ENCODE results near the gene CACNB3. TPM values are rescaled to one million over a fixed set of nuclear protein-coding genes. Genes with fewer than 3 reads are reported as not detected.

The CACNB3 gene
- total RNA-seq, 1 donor from 2014 or later: 25.0 TPM

- Histone ChIP-seq H3K36me3 (no peaks in the 10 kb centered on the region), H3K4me3 (no peak overlapping the region), H3K27ac (no peak overlapping the region), H3K27me3 (no peaks in the 10 kb centered on the region), H2AFZ (replicated peaks) (no peak overlapping the region), H4K20me1 (ENCODE audit: low read depth) (no peaks in the 10 kb centered on the region), H3K4me2 (no peak overlapping the region), H3K79me2 (ENCODE audit: low read depth) (no peaks in the 10 kb centered on the region), H3K4me1 (no peaks in the 10 kb centered on the region), H3K9me3 (ENCODE audit: low read depth) (no peaks in the 10 kb centered on the region), H3K9ac (no peak overlapping the region), H3F3A (ENCODE audit: low read depth) (peaks cover 6% of the 10 kb centered on the region)
- TF ChIP-seq EZH2phosphoT487 (IDR thresholded peaks at IDR 0.05) (no peak), EZH2 (IDR thresholded peaks at IDR 0.05) (no peak), CTCF (IDR thresholded peaks at IDR 0.05) (no peak)
- peak overlapping the region; percentile 8 for H3K4me3 Mint-ChIP-seq
- no peaks in the 10 kb centered on the region for H3K9me3 Mint-ChIP-seq
- H3K4me1 Mint-ChIP-seq: peaks cover 24% of the 10 kb centered on the region
- no peak overlapping the region for H3K27ac Mint-ChIP-seq
- H3K27me3 Mint-ChIP-seq (ENCODE audit: insufficient read depth, low read depth): peaks cover 10% of the 10 kb centered on the region
- DNase-seq (ENCODE audit: low spot score): no peak
- no peaks in the 10 kb centered on the region for H3K36me3 Mint-ChIP-seq
Observed at GRCh38 chr12:48794870-48795269, 23.4 kb upstream of the CACNB3 start.

- H3K9me3 Mint-ChIP-seq: no peaks in the 10 kb centered on the region
- Histone ChIP-seq H3K36me3 (no peaks in the 10 kb centered on the region), H3K9me3 (ENCODE audit: low read depth) (no peaks in the 10 kb centered on the region), H3K27ac (no peak overlapping the region), H3K27me3 (no peaks in the 10 kb centered on the region), H3K4me2 (no peak overlapping the region), H3K4me1 (no peaks in the 10 kb centered on the region), H3F3A (ENCODE audit: low read depth) (no peaks in the 10 kb centered on the region), H3K9ac (no peak overlapping the region), H2AFZ (replicated peaks) (peak overlapping the region; percentile 22), H3K4me3 (no peak overlapping the region), H3K79me2 (ENCODE audit: low read depth) (no peaks in the 10 kb centered on the region), H4K20me1 (ENCODE audit: low read depth) (no peaks in the 10 kb centered on the region)
- H3K27me3 Mint-ChIP-seq (ENCODE audit: insufficient read depth, low read depth): peaks cover 10% of the 10 kb centered on the region
- peak; percentile 84 for DNase-seq (ENCODE audit: low spot score)
- TF ChIP-seq CTCF (IDR thresholded peaks at IDR 0.05): peak; percentile 97
- TF ChIP-seq EZH2phosphoT487 (IDR thresholded peaks at IDR 0.05): no peak
- no peak for TF ChIP-seq EZH2 (IDR thresholded peaks at IDR 0.05)
- no peaks in the 10 kb centered on the region for H3K36me3 Mint-ChIP-seq
- no peak overlapping the region for H3K4me3 Mint-ChIP-seq
- H3K27ac Mint-ChIP-seq: peak overlapping the region; percentile 53
- peaks cover 17% of the 10 kb centered on the region for H3K4me1 Mint-ChIP-seq
Observed at GRCh38 chr12:48795550-48796455, 22.5 kb upstream of the CACNB3 start.

DNA sequence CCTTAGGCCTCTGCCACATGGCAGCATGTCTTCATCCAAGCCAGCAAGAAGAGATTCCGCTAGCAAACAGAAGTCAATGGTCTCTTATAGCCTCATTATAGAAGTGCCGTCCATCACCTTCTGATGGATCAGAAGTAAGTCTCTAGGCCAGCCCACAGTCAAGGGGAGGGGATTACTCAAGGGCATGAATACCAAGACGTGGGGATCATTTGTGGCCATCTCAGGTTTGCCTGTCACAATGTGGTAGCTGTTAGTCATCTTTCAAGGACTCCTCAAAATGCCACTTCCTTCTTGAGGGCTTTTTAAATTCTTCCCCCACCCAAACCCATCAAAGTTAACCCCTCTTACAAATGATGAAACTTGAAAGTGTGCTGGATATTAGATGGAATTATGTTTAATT, 21.3 kb upstream of the CACNB3 start:
- Histone ChIP-seq H3K4me3 (no peak overlapping the region), H3F3A (ENCODE audit: low read depth) (no peaks in the 10 kb centered on the region), H2AFZ (replicated peaks) (no peak overlapping the region), H3K36me3 (no peaks in the 10 kb centered on the region), H3K27me3 (no peaks in the 10 kb centered on the region), H3K9me3 (ENCODE audit: low read depth) (no peaks in the 10 kb centered on the region), H3K4me1 (no peaks in the 10 kb centered on the region), H3K4me2 (no peak overlapping the region), H3K9ac (no peak overlapping the region), H3K27ac (no peak overlapping the region), H4K20me1 (ENCODE audit: low read depth) (no peaks in the 10 kb centered on the region), H3K79me2 (ENCODE audit: low read depth) (no peaks in the 10 kb centered on the region)
- Mint-ChIP-seq H3K4me3 (no peak overlapping the region), H3K27me3 (ENCODE audit: insufficient read depth, low read depth) (peaks cover 8% of the 10 kb centered on the region), H3K27ac (no peak overlapping the region), H3K4me1 (peaks cover 21% of the 10 kb centered on the region), H3K36me3 (no peaks in the 10 kb centered on the region), H3K9me3 (no peaks in the 10 kb centered on the region)
- TF ChIP-seq CTCF (IDR thresholded peaks at IDR 0.05) (no peak), EZH2phosphoT487 (IDR thresholded peaks at IDR 0.05) (no peak), EZH2 (IDR thresholded peaks at IDR 0.05) (no peak)
- no peak for DNase-seq (ENCODE audit: low spot score)

Measured in neural progenitor cell (in vitro differentiated cells).